RPMI7951 (cell line): Measurements from ENCODE around the gene RALBP1. TPM values are rescaled to one million over a fixed set of nuclear protein-coding genes. Genes with fewer than 3 reads are reported as not detected.

Source experiments
- DNase-seq: peaks from one replicate; pipeline ENCODE4 v3.0.0-alpha.2; 2012; ENCODE audit warnings: low read depth
- total RNA-seq: library from RNA; depleted of rRNA; stranded (reverse); fragments of >200 nt; shearing (Covaris generic); gene quantifications from 2 replicates; pipeline ENCODE4 v1.2.3, GENCODE V29; 2014

Gene RALBP1
- total RNA-seq, 1 experiment from 2014 or later, result 38.1 TPM

DNA sequence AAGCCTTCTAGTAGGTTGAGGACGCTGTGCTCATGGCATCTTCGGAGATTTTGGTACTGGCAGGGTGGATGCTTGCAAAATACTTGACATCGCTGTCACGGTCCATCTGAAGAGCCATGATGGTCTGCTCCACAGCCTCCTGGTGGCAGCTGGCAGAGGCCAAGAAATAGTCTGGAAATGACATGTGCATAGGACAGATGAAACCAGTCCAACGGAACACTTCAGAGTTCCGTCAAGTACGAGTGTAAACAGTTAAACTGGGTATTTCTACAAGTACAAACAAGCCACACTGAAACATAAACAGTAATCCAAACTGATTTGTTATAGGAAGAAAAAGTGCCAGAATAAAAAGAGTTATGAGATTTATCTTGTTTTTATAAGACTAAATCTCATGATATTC lies 72.5 kb downstream of the RALBP1 start:
- DNase-seq, result no peak

DNA sequence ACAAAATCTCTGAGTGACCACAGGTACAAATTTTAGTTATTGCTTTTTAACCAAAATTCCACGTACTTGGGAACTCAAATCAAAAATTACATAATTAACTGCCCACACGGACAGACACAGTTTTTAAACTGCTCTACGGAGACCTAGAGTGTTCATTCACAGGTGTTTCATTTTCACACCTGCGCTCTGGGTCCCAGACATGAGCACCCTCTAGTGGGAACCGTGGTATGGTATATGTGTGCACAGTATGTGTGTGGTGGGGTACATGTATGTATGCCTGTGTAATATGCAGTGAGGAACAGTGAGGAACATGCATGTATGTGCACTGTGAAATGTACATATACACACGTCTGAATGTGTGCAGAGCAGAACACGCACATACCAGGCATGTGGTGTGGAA lies 74.1 kb downstream of the RALBP1 start:
- no peak for DNase-seq

DNA sequence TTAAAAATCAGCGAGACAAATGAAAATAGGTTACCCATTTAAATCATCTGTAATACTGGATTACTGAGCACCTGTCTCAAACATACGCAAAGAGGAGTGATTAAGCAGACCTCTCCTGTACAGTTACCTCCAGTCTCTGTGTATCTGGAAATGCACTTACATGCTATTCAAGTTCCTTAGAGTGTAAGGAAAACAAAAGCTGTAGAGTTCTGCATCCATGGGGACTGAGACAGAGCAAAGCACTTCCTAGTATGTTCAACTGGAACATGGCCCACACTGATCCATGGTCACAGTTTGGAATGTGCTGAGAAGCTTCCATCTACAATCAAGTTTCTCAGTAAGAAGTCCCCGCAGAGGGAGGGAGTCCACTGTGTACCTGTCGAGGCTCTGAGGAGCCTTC lies 75.1 kb downstream of the RALBP1 start:
- DNase-seq, result no peak

DNA sequence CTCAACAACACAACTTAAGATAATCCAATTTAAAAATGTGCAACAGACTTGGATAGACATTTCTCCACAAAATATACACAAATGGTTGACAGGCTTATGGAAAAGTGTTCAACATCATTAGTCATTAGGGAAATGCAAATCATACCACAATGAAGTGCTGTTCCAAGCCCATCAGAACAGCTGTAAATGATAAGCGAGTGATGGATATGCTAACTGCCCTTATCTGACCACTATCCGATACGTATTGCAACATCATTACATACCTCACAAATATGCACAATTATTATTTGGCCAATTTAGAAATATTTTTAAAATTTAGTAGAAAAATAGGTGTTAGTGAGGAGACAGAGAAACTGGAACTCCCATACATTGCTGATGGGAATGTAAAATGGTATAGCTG lies 76.9 kb downstream of the RALBP1 start:
- no peak for DNase-seq

DNA sequence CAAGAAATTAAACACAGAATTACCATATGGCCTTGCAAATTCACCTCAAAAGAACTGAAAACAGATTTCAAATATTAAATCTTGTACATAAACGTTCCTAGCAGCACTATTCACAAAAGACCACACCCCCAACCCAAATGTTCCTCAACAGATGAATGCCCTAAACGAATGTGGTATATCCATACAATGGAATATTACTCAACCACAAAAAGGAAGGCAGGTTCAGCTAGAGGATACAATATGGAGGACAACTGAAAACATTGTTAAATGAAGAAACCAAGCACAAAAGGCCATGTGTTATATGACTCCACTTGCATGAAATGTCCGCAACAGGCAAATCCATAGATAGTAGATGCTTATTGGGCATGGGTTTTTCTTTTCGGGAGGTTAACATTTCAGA lies 77.3 kb downstream of the RALBP1 start:
- no peak for DNase-seq

- no peak for DNase-seq
These were observed 82.1 kb downstream of the RALBP1 start for GRCh38 chr18:9557250-9557943.

- DNase-seq, result no peak
These were observed 83.2 kb downstream of the RALBP1 start for GRCh38 chr18:9558387-9559064.

- no peak for DNase-seq
These were observed 83.9 kb downstream of the RALBP1 start for GRCh38 chr18:9559253-9559652.

DNA sequence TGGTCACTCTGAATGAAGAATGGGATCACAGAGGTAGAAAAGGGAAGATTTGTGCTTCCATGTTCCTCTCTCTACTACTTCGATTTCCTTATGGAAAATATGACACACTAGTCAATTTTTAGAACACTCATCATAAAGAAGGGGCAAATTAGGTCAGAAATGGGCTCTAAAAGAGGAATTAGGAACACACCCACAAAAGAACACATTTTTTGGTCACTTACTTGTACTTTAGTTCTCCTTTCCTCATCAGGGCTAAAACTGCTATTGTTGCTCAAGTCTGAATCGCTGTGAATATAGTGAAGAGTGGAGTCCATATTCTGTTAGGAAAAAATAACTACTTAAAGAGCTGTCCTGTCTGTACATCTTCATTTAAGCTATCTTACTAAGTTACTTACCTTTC lies 86.4 kb downstream of the RALBP1 start:
- no peak for DNase-seq

DNA sequence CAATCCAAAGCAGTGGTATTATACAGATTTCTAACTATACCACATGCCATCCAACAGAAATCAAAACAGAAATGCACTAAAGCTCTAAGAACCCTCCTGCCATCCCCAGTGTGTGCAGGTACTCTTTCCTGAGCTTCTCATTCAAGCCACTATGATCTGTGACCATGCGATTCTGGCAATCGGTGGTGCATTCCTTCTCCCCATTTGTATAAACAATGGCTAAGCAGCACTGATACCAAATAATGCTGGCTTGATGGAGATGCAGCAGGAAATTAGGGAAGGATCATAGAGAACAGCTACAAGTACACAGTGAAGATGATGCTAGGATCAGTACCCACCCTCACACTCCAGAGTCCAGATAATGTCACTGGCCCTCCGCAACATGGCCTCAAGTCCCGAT lies 87.3 kb downstream of the RALBP1 start:
- no peak for DNase-seq

GRCh38 chr18:9563331-9563730 lies 88.0 kb downstream of the RALBP1 start:
- DNase-seq, result no peak

GRCh38 chr18:9565407-9565806 lies 90.1 kb downstream of the RALBP1 start:
- no peak for DNase-seq

- DNase-seq, result no peak
These were observed 92.9 kb downstream of the RALBP1 start for GRCh38 chr18:9568186-9568585.

DNA sequence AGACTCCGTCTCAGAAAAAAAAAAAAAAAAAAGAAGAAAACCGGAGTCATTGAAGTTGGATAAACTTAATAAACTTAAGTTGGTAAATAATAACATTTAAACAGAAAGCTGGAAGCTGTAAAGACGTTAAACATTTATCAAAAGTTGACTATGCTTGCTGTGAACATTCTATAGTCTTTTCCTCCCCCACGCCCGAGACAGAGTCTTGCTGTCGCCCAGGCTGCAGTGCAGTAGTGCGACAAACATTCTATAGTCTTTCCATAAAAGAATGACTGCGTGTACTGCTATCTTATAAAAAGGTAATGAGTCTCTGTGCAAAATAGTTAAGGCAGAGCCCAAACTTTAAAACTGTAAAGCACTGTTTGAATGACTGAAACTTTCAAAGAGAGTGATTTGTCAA lies 93.9 kb downstream of the RALBP1 start:
- DNase-seq, result no peak

DNA sequence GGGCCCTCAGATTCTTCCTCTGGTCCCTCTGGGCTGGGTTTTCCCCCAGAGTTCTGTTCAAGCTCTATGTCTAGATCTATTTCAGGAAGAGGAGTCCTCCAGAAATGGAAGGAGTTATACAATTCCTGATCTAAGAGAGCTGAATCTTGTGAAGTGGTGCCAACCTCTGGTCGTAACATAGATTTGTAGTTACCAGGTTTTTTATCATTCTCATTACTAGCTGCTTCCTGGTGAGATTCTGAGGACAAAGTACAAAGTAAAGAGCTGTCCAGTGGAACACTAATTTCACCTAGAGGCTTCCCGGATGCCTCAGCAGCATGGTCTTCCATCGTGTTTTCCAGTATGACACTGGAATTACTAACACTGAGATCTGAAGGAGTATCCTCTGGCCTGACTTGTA lies 94.9 kb downstream of the RALBP1 start:
- DNase-seq, result no peak

- no peak for DNase-seq
These were observed 96.2 kb downstream of the RALBP1 start for GRCh38 chr18:9571546-9571945.

DNA sequence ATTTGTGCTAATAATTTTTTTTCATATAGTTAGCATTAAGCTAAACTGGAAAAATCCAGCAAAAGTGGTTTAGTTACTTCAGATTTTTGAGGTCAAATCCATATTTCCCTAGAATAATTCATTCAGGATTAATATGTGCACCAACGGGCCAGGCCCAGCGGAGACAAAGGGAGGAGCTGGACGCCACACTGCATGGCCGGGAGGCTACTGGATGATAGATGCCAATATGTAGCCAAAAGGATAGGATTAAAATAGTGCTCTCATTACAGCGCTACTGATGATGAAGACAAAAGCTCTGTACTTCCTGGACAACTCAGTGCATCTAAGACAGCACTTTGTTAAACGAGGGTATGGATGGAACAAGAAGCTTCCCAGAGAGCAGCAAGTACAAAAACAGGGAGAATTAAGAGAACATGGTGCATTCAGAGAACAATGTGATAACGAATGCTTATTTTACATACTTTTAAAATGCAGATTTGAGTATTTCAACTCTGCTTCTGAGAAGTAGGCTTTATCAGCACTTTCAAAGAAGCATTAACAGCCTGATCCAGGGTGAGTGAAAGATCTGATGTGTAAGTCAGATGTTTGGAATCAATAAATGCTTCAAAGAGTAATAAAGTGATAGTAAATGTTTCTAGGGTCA lies 99.3 kb downstream of the RALBP1 start:
- DNase-seq, result no peak

DNA sequence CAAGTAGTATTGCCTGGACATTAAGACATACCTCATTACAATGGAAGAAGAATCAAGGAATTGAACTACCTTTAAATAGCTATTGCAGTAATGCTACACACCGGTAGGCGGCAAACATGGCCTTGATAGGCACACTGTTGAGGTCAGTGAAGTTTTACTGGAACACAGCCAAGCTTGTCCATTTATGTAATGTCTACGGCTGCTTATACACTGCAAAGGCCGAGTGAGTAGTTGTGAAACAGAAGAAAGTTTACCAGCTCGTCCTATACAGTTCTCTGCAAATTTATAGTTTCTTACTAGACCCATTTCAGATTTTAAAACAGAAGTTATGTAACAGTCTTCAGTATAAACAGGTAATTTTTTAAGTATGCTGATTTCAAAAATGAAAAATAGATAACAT lies 100.2 kb downstream of the RALBP1 start:
- peak; percentile 89 for DNase-seq

GRCh38 chr18:9577361-9577760 lies 102.0 kb downstream of the RALBP1 start:
- no peak for DNase-seq

DNA sequence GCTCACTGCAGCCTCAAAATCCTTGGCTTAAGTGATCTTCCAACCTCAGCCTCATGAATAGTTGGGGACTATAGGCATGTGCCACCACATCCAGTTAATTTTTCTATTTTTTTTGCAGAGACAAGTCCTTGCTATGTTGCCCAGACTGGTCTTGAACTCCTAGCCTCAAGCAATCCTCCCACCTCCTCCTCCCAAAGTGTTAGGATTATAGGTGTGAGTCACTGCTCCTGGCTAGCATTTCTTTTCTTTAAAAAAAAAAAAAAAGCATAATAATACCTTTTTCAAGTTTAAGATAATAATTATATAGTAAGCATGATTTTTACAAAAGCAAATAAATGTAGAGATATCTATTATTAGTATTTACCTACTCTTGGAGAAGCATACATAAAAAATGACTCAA lies 103.0 kb downstream of the RALBP1 start:
- peak; percentile 9 for DNase-seq

- DNase-seq, result no peak
These were observed 106.4 kb downstream of the RALBP1 start for GRCh38 chr18:9581667-9582066.

- no peak for DNase-seq
These were observed 111.5 kb downstream of the RALBP1 start for GRCh38 chr18:9586814-9587213.
